ENCODE data around the gene TRAK2.
A peak's percentile ranks its signal among the peaks of the same experiment; 100 is the strongest.
"Not testable (repeated sequence)": the region's sequence is repeated elsewhere in the genome, so short reads cannot be mapped to it uniquely, and the experiment has no call there.

The TRAK2 gene

DNA sequence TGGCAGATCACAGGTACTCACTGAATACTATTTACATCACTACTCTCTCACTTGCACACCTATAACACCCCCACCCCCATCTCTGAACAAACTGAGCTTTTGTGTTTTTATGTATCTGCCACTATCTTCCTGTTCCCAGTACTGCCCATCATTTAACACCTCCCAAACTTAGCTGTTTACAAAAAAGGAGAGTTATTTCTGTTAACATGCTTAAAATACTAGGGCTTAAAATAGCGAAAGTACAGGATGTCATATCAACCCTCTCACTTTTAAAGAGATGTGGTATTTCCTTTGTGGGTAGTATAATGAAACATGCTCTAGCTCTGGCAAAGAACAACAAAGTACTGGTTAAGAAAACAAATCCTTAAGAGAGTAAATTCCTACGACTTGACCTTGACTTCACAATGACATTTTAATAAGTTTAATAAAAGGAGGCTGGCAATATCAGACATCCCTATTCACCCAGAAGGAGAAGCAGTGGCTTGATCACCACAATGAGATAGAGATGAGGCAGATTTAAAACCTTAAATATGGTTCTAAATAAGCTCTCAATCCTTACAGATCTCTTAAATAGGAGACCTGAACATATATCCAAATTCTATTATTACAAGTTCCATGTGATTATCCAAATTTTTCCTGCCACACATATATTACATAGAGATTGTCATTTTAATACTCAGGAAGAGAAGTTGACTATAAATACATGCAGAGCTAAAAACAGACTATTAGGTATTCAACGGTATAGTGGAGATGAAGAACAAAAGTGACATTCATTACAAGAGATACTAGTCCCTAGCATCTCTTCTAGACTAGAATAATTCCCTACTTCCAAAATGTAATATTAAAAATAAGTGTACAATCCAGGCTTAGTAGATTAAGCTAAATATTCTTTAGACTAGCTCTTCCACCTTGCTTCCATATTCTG lies 36.9 kb downstream of the TRAK2 start:
- no peak for DNase-seq

DNA sequence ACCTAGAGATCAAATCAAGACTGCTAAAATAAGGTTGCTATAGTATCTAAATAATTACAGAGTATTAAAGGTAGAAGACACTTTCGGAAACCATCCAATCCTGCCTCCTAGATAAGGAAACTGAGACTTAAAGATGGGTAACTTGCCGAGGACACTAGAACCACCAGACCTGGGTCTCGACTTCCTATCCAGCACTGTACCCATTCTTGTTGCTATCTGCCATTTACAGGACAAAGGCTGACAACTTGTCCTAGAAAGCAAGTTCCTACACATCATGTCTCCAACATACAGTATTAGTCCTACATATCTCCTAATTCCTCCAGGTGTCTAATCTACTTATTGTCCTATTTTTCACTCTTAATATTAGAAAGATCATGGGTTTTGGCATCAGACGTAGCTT lies 37.7 kb downstream of the TRAK2 start:
- no peak for DNase-seq

DNA sequence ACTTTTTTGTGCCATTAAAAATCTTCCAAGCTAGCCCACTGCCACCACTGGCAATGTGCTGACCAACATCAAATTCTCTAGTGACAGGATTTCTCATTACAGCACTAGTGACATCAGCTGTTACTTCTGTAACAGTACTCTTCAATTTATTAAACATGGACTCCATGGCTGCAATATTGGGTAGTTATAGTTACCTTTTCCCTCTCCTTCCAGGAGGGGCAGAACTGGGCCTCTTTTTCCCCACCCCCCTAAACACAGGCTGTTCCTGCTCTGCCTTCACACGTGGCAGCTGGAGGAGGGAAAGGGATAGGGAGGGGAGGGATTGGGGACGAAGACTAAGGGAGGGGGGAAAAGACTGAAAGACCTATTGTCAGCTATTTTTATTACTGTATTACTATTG lies 38.1 kb downstream of the TRAK2 start:
- no peak for DNase-seq

DNA sequence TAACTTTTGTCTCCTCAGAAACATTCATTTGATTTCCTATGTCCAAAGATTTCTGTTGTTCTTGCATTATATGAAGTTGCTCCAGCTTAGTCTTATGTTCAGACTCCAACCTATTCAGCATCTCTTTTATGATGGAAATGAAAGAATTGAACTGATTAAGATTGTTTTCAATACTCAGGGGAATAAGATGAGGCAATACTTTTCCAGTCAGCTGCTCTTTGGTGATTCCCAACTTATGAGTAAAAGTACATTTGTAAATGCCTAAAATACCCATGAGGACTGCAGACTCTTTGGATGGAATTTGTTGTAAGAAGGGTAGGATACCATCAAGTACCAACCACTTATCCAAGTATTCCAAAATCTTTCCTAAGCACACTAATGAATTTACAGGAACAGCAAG lies 39.8 kb downstream of the TRAK2 start:
- no peak for DNase-seq

DNA sequence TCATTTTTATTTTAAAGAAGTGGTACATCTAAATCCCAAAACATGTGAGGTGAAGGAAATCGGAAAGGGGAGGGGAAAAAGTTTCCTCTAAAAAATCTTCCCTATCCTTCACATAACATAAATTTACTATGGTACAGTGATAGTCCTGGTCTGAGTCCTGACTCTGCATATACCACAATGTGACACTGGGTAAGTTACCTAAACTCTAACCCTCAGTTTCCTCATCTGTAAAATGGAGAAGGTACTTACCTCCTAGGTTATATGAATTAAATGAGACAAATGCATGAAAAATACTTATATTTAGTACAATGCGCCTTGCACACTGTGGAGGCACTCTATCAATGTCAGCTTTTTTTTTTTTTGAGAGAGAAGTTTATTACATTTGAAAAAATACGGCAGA lies 42.3 kb downstream of the TRAK2 start:
- no peak for DNase-seq

DNA sequence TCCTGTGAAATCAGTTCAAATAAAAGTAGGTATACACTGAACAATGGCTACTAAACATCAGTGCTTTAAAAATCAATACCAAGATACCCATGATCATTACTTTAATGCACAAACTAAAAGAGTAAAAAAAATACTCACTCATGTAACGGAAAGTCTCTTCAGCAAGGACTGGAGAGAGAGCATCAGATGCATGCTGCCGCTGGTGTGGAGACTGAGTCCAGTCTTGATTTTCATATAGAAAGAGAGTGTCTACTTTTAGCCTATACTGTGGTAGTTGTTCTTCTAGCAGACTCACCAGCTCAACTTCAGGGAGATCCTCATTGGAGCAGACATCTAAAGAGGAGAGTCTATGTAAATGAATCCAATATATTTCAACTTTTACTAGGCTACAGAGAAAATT lies 44.0 kb downstream of the TRAK2 start:
- DNase-seq: no peak

DNA sequence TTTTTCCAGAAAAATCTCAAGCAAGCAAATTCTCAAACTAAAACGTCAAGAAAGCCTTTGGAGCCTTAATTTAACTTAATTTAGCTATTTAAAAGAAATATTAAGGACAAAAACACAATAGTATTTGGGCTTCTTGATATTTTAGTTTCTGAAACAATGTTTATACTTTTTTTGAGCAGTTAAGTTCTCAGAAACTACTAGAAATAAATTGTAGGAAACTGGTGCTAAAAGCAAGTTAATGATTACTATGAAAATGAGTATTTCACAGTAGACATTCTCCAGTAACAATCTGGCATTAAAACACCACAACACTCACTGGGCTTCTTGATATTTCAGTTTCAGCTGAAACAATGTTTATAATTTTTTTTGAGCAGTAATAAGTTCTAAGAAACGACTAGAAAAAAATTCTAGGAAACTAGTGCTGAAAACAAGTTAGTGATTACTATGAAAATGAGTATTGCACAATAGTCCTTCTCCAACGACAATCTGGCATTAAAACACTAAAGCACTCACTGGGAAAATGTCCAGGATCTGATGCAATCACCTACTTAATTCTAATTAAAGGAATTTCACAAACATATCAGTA lies 45.1 kb downstream of the TRAK2 start:
- DNase-seq: peak; percentile 10

DNA sequence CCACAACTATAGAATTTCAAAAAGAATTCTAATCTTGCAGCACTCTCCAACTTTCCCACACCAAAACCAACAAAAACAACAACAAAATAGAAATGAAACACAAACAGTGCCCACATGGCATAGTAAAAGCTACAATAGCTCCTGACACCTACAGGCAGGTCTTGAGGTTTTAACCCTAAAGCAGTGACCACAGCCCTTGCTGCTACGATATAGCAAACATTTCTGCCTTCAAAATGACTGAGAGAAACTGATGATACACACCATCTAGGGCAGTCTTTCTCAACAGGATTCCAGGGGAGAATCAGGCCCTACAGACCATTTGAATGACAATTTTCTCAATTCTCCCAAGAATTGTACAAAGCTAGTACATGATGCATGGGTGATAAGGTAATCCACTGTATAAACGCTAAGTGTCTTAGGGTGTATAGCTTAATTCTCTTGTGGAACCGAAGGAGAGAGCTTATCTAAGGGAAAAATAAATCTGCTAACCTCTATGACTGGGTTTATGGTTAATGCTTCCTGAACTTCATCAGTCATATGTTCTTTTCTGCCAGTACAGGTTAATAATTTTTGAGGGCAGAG lies 46.5 kb downstream of the TRAK2 start:
- no peak for DNase-seq

DNA sequence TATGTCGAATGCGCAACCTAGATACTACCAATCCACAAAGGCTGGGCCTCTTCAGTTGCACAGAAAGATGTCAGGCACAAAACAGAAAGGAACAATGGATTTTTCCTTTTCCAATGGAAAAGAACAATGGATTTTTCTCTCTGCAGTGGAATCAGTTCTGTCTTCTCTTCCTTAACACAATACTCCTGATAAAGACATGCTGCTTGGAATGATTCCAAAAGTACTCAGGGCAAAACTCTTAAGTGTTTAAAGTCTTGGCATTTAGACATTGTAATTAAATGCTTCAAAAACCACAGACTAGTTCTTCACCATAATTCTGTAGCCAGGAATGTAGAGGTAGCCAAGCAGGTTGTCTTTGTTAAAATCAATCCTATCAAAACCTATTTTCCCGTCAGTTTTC lies 47.4 kb downstream of the TRAK2 start:
- peak; percentile 26 for DNase-seq

DNA sequence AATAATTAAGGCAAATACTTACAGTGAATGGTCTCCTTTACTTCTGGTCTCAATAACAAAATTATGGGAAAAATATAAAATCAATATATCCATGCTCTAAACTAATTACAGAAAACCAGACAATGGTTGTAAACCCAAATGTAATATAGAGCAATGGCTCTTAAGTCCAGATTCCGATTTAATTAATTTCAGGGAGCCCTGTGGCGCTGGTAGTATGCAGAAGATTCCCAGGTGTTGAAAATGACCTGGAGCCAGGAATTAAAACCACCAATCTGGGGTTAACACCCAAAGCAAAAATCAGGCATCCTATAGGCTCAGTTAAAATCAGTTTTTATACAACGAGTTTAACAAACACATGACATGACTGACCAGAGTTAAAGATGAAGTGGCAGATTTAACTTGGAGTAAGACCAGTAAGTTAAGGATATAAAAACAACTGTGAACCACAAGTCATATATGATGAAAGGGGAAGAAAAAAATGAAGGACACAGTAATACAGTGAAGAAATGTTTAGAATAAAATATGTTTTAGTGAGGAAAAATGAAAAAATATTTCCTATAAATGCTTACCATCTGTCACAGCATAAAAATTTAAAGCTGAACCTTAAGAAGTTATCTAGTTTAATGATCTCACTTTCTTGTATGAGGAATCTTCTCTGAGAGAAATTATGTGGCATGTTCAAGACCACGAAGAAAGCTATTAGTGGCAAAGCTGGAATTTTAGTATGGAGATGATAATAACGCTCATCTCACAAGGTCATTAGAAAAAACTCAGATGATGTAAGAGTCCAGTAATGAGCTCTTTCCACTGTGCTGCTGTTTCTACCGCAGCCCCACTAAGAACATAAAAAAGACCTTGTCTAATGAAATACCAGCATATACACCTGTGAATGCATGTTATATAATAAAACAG lies 48.4 kb downstream of the TRAK2 start:
- DNase-seq: peak; percentile 2

DNA sequence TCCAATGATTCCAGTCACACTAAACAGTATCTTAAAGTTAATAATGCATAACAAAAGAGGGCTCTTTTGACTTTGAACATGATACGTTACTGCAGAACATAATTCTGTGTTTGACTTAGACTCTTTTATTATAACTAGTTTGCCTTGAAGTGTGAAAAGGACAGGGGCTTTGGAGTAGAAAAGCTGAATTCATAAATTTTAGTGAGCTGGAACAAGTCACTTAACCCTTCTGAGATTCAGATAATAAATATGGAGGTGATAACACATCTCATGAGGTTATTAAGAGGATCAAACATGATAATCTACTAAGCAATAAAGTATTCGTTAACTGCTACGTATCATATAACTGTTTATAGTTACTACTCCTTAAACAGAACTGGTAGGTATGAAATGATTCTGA lies 49.4 kb downstream of the TRAK2 start:
- peak; percentile 22 for DNase-seq

DNA sequence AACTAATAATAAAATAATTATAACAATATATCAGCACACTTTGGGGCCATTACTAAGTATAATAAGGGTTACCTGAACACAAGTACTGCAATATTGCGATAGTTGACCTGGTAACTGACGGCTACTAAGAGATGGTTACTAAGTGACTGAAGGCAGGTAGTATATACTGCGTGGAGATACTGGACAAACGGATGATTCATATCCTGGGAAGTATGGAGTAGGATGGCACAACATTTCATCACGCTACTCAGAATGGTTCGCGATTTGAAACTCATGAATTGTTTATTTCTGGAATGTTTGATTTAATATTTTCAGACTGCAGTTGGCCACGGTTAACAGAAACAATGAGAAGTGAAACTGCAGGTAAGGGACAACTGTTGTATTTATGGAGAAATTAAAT lies 54.7 kb downstream of the TRAK2 start:
- DNase-seq: no peak

DNA sequence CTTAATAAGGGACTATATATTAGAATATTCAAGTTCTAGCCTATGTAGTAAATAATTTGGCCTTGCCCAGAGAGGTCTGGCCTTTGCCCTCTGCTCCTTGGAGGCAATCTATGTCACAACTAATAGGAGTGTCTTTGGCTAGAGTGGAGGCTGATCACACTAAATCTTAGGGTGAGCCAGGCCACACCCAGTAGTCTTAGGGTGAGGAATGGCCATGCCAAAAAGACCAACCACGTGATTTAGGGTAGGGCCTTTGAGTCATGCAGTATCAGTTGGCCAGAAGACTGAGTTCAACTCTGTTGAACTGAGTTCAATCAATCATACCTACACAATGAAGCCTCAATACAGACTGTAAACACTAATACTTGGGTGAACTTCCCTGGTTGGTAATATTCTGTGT lies 68.1 kb downstream of the TRAK2 start:
- no peak for DNase-seq

DNA sequence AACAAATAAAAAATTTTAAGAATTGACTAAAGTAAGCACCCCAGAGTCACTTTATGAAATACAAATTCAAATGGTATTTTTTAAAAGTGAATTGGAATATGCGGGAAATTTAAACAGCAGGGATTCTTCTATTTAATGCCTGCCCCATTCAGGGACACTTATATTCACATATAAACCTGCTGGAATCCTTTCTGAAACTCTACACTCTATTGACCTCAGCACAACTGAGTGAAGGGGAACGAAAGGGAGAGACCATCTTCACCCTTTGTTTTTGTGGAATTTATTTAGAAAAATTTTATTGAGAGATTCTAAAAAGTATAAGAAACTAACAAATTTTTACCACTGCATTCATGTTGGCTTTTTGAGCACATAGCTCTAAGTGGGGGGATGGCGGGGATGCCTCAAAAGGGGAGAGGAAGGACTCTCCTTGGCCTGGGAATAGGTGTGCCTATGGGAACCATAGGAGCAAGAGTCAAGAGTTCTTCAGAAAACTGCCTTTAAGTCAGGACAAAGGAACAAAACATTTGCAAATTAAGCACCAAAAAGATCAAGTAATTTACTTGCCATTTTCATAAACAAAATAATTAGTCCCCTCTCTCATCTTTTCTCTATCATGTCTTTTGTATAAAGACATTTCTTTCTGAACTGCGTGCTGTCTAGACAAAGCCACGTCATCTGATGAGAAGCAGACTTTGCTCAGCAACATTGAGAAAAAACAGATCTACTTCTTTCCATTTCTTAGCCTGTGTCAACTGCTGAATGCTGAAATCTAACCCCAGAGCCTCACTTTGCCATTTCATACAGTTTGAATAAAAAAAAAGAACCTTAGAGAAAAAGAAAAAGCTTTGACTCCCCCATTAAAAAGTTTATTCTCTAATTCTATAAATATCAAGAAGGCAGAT lies 72.5 kb downstream of the TRAK2 start:
- no peak for DNase-seq

DNA sequence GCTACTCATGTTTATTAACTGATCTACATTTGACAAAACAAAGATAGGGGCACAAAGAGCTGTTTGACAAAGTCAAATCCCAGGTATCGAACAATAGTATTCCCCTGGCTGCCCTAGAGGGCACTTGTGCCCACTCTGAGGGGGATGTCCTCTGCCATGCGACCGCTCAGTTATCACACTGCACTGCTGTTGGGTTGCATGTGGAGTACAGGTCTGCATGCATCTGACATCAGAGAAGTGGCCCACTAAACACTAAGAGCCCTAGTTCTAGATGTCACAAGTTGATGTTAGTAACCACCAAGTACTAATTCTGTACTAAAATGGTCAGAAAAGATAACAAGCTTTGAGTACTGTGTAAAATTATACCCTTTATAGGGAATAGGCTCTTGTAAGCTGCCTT lies 74.0 kb downstream of the TRAK2 start:
- DNase-seq: no peak

DNA sequence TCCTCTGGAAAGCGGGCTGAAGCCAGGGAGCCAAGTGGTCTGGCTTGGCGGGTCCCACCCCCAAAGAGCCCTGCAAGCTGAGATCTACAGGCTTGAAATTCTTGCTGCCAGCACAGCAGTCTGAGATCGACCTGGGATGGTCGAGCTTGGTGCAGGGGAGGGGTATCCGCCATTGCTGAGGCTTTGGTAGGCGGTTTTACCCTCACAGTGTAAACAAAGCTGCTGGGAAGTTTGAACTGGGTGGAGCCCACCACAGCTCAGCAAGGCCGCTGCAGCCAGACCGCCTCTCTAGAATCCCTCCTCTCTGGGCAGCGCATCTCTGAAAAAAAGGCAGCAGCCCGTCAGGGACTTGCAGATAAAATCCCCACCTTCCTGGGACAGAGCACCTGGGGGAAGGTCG lies 81.5 kb downstream of the TRAK2 start:
- no peak for DNase-seq

DNA sequence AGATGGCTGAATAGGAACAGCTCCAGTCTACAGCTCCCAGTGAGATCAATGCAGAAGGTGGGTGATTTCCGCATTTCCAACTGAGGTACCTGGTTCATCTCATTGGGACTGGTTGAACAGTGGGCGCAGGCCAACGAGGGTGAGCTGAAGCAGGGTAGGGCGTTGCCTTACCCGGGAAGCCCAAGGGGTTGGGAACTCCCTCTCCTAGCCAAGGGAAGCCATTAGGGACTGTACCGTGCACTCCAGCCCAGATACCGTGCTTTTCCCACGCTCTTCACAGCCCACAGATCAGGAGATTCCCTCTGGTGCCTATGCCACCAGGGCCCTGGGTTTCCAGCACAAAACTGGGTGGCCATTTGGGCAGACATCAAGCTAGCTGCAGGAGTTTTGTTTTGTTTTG lies 81.9 kb downstream of the TRAK2 start:
- not testable (repeated sequence) for DNase-seq

DNA sequence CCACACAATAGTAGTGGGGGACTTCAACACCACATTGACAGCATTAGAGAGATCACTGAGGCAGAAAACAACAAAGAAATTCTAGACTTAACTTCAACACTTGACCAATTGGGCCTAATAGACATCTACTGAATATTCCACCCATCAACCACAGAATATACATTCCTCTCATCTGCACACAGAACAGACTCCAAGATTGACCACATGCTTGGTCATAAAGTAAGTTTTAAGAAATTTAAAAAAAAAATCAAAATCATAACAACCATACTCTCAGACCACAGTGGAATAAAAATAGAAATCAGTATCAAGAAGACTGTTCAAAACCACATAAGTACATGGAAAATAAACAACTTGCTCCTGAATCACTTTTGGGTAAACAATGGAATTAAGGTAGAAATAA lies 85.1 kb downstream of the TRAK2 start:
- DNase-seq: no peak

DNA sequence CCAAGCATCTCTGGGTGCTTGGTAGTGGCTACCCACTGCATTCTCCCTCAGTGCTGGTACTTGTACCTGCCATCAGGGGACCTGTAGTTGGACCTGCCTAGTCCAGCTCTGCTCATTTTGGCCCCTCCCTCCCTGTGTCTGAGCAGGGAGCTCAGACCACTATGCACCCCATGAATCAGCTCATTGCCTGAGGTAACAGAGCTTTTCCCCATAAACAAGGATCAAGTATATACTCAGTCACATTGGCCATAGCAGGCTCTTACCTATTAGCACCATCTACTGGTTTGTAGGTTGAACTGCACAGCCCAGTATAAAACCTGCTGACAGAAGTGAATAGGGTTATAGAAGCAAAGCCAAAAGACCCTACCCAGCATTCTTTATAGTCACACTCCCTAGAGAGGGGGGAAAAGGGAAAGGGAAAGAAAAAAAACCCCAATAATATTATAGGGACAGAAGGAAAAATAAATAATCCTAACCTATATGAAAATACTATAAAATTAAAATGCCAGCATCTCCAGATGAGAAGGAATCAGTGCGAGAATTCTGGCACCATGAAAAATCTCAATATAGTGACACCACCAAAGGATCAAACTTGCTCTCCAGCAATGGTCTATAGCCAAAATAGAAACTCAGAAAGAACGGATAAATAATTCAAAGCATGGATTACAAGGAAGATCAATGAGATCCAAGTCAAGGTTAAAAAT lies 87.2 kb downstream of the TRAK2 start:
- DNase-seq: peak; percentile 47

DNA sequence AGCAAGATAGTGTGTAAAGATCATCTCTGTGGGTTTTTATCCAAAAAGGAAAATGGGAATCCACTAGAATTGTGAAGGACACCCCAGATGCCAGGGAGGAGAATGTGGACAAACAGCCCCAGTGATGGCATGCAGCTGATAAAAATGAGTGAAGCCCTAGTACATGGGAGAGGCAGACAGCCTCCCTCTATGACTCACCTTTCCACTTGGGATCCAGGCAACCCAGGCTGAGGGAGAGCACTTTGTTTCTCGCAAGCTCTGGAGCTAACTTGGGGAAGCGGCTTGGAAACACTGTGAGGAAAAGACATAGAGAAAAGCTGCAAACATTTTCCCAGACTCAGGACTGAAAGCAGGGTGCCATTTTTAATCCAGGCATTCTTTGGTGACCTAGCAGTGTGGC lies 88.9 kb downstream of the TRAK2 start:
- no peak for DNase-seq

DNA sequence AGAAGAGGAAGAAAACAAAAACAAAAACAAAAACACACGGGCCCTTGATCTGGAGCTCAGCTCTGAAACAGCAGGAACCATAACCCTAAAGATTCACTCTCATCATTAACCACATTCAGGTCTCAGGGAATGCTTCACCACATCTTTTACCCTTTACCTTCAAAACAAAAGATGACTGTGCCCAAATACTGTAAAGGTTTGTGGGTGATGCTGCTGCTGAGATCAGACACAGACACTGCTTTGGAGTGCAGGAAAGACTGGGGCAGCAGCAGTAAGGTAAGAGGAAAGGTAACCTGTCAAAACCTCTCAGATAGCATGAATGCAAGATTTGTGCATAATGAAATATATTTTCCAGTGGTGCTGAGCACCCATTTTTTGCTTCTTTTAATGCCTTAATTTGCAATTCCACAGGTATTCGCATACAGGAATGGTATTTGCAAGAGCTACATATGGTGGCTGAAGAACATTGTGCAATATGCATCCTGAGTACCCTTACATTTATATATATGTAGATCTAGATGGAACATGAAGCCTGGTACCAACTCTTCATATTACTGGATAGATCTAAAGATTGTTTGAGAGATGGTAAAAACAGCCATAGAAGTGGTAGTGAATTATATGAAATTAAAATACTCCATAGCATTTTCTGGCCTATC lies 90.1 kb downstream of the TRAK2 start:
- no peak for DNase-seq

All from NCI-H69 (cell line).